HCT116 (cell line): ENCODE results near the gene SART1. TPM values are rescaled to one million over a fixed set of nuclear protein-coding genes. Genes with fewer than 3 reads are reported as not detected.
"Not testable (repeated sequence)": the region's sequence is repeated elsewhere in the genome, so short reads cannot be mapped to it uniquely, and the experiment has no call there.

ENCODE experiments used
- ATAC-seq: fragments of 200-7000 bp; cut with Tn5 transposase; 2 replicates; pipeline ENCODE4 v1.9.1; 2020; ENCODE audit warnings: mild to moderate bottlenecking, moderate library complexity
- BruUV-seq: library from RNA; stranded (reverse); fragments of 400-500 nt; replicated peaks from 2 replicates; lab custom pipeline; 2021; lab: Mats Ljungman, UMichigan
- CTCF ChIA-PET: fragments of 300-600 bp; sonication (Branson Sonifier 250); formaldehyde crosslinking; loops from one replicate; lab custom pipeline; 2021; ENCODE audit warnings: antibody characterized with exemption; lab: Charles Lee
- POLR2A ChIA-PET: fragments of 300-600, 350-600 bp; sonication (Branson Sonifier 250); formaldehyde crosslinking; loops from one replicate; lab custom pipeline; 2021; ENCODE audit warnings: antibody characterized with exemption; lab: Charles Lee
- RAD21 ChIA-PET, 2 experiments: fragments of 300-600 bp; sonication (Branson Sonifier 250); formaldehyde crosslinking; loops; one replicate each; lab custom pipeline; 2023; ENCODE audit warnings: low total read pairs in 2 of 2; ENCODE audit not compliant: uncharacterized antibody in 2 of 2, unreplicated experiment in 2 of 2, low non-redundant PET in 1 of 2; lab: Charles Lee
- DNase-seq: peaks from one replicate; pipeline ENCODE4 v3.0.0-alpha.2; 2010; ENCODE audit warnings: low read depth, low spot score
- H2AFZ ChIP-seq: fragments of 200-600 bp; shearing (Covaris generic), sonication (generic); 2 replicates; pipeline ENCODE4 v1.6.1; 2017; ENCODE audit warnings: low read depth, mixed run types, mixed read lengths, antibody characterized with exemption, low read length; ENCODE audit not compliant: poor library complexity, severe bottlenecking
- H3K27ac ChIP-seq: 2 replicates; pipeline ENCODE4 v1.5.1; 2012; ENCODE audit warnings: low read depth, low read length
- H3K27me3 ChIP-seq: fragments of 200-600 bp; sonication (generic); 2 replicates; pipeline ENCODE4 v1.6.1; 2016; ENCODE audit warnings: mixed run types, low read length, mixed read lengths; ENCODE audit not compliant: insufficient read depth
- H3K36me3 ChIP-seq, 2 experiments: fragments of 200-500 bp in 1 of 2; fragments of 200-600 bp in 1 of 2; sonication (Bioruptor generic) in 1 of 2; sonication (generic) in 1 of 2; 2 replicates each; pipeline versions ENCODE4 v1.5.1 to v1.6.1; 2014 to 2016; ENCODE audit warnings: low read length in 2 of 2, inconsistent platforms in 1 of 2, mixed read lengths in 1 of 2, mixed run types in 1 of 2; ENCODE audit not compliant: insufficient read depth in 2 of 2, control insufficient read depth in 1 of 2
- H3K4me1 ChIP-seq, 2 experiments: fragments of 200-600 bp in 1 of 2; sonication (generic) in 1 of 2; 2 replicates each; pipeline versions ENCODE4 v1.5.1 to v1.6.1; 2012 to 2017; ENCODE audit warnings: low read length in 2 of 2, inconsistent platforms in 1 of 2, mild to moderate bottlenecking in 1 of 2, mixed read lengths in 1 of 2, mixed run types in 1 of 2, moderate library complexity in 1 of 2; ENCODE audit not compliant: insufficient read depth in 2 of 2, control insufficient read depth in 1 of 2
- H3K4me2 ChIP-seq: fragments of 200-600 bp; sonication (generic); 2 replicates; pipeline ENCODE4 v1.6.1; 2017; ENCODE audit warnings: mixed run types, low read length, mixed read lengths
- H3K4me3 ChIP-seq, 2 experiments: fragments of 200-600 bp in 1 of 2; sonication (generic) in 1 of 2; replicated peaks in 1 of 2; 2 replicates each; pipeline ENCODE4 v1.5.1; 2011 to 2016; ENCODE audit warnings: low read length in 2 of 2, control low read depth in 1 of 2, low read depth in 1 of 2, mild to moderate bottlenecking in 1 of 2, mixed read lengths in 1 of 2, mixed run types in 1 of 2
- H3K79me2 ChIP-seq: fragments of 200-600 bp; sonication (generic); 2 replicates; pipeline ENCODE4 v1.6.1; 2017; ENCODE audit warnings: mild to moderate bottlenecking, mixed run types, low read length, moderate library complexity, mixed read lengths; ENCODE audit not compliant: insufficient read depth
- H3K9ac ChIP-seq: fragments of 200-600 bp; sonication (generic); 2 replicates; pipeline ENCODE4 v1.6.1; 2016; ENCODE audit warnings: low read length, mixed read lengths
- H3K9me2 ChIP-seq: fragments of 200-600 bp; sonication (generic), shearing (Covaris generic); 2 replicates; pipeline ENCODE4 v1.6.1; 2017; ENCODE audit warnings: mixed run types, mild to moderate bottlenecking, moderate library complexity; ENCODE audit not compliant: insufficient read depth
- H3K9me3 ChIP-seq, 2 experiments: fragments of 200-500 bp in 1 of 2; fragments of 200-600 bp in 1 of 2; sonication (Bioruptor generic) in 1 of 2; sonication (generic) in 1 of 2; 2 replicates each; pipeline ENCODE4 v1.6.1; 2014 to 2017; ENCODE audit warnings: low read length in 2 of 2, mixed read lengths in 2 of 2, inconsistent platforms in 1 of 2, low read depth in 1 of 2, mild to moderate bottlenecking in 1 of 2, mixed run types in 1 of 2, moderate library complexity in 1 of 2; ENCODE audit not compliant: control insufficient read depth in 1 of 2, insufficient read depth in 1 of 2
- H4K20me1 ChIP-seq: fragments of 200-600 bp; sonication (generic), shearing (Covaris generic); 2 replicates; pipeline ENCODE4 v1.6.1; 2017; ENCODE audit warnings: mixed run types, mild to moderate bottlenecking, moderate library complexity; ENCODE audit not compliant: insufficient read depth
- CBX3 ChIP-seq: IDR thresholded peaks from 2 replicates; pipeline ENCODE4 v1.6.1; 2012; ENCODE audit warnings: low read depth
- CEBPB ChIP-seq: IDR thresholded peaks from 2 replicates; pipeline ENCODE4 v1.6.1; 2012; ENCODE audit warnings: low read depth
- EGR1 ChIP-seq: IDR thresholded peaks from 2 replicates; pipeline ENCODE4 v1.6.1; 2012; ENCODE audit warnings: low read depth
- EZH2 ChIP-seq: fragments of 200-600 bp; sonication (generic); IDR thresholded peaks from 2 replicates; pipeline ENCODE4 v1.6.1; 2017; ENCODE audit warnings: antibody characterized with exemption, mixed run types
- EZH2phosphoT487 ChIP-seq: fragments of 200-600 bp; IDR thresholded peaks from 2 replicates; pipeline ENCODE4 v1.6.1; 2018; ENCODE audit warnings: antibody characterized with exemption, borderline replicate concordance
- JUND ChIP-seq: IDR thresholded peaks from 2 replicates; pipeline ENCODE4 v1.6.1; 2012
- RAD21 ChIP-seq: IDR thresholded peaks from 2 replicates; pipeline ENCODE4 v1.6.1; 2012; ENCODE audit warnings: low read depth, mild to moderate bottlenecking
- SIN3A ChIP-seq: IDR thresholded peaks from 2 replicates; pipeline ENCODE4 v1.6.1; 2012; ENCODE audit warnings: low read depth
- intact Hi-C: fragments of 100-400 bp; cut with micrococcal nuclease; formaldehyde crosslinking; loops from 2 replicates; pipeline ENCODE4 v1.10.0; 2022
- total RNA-seq: library from RNA; stranded (reverse); gene quantifications from one replicate; pipeline ENCODE4 v1.2.1, GENCODE V29; 2021; ENCODE audit not compliant: unreplicated experiment
- TF ChIP-seq, protein P1 (sequence below): IDR thresholded peaks from 2 replicates; pipeline ENCODE4 v1.6.1; 2012; ENCODE audit warnings: low read depth
- TF ChIP-seq, protein P2 (sequence below): IDR thresholded peaks from 2 replicates; pipeline ENCODE4 v1.6.1; 2012

SART1 gene
- total RNA-seq, 1 experiment from 2014 or later, result 47.9 TPM

DNA sequence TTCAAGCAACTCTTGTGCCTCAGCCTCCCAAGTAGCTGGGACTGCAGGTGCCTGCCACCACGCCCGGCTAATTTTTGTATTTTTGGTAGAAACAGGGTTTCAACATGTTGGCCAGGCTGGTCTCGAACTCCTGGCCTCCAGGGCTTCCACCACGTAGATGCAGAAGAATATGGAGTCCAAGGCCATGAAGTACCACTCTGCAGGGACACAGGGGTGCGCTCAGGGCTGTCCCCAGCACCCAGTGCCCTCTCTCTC lies 61.6 kb downstream of the SART1 start:
- H3K27me3 ChIP-seq, H3K9me3 ChIP-seq, intact Hi-C loops, H3K27ac ChIP-seq, H2AFZ ChIP-seq, H3K9ac ChIP-seq, H3K36me3 ChIP-seq, BruUV-seq, RAD21 ChIA-PET, H3K4me2 ChIP-seq, H3K4me3 ChIP-seq, H3K79me2 ChIP-seq, POLR2A ChIA-PET, H3K9me2 ChIP-seq, DNase-seq, ATAC-seq, H4K20me1 ChIP-seq: not testable (repeated sequence)
- CTCF ChIA-PET, result interaction anchor here (1.4 to 3.0 kb wide), 5 partner anchors 8 to 31 kb away, joined by 4 to 14 read pairs (median 5); partner anchors contain the start of gene SF3B2
- peaks cover 14 to 46% of the 10 kb centered on the region in 2 experiments for H3K4me1 ChIP-seq

DNA sequence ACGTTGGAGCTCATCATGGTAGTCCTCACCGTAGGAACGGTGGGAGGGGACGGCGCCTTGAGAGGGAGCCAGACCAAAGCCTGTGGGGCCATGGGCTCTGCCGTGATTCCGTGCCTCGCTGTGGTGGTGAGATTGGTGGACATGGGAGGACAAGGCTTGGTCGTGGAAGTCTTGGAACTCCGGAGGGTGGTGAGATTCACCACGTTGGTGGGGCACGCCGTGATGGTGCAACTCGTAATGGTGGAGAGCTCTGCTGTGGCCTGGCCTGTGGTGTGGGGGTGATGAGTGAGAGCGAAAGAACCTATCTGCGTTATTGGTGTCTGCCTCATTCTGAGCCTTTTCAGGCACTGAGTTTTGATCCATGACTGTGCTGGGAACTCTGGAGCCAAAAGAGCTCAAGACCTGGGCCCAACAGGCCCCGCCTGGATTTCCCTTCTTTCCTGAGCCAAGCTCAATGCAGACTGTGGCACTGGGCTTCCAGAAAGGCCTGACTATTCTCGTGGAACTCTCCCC lies 64.5 kb downstream of the SART1 start, which contains the start of gene CATSPER1:
Gene CATSPER1, minus strand, starts transcription at position 463 of the 513 bp plus-strand sequence. Its CDS starts 100 bp downstream, at position 363.
- ChIA-PET RAD21 (no interaction called here), POLR2A (no interaction called here), CTCF (interaction anchor here (1.4 kb wide), 1 partner anchor 19 kb away, joined by 6 read pairs; no protein-coding TSS in a partner anchor)
- H2AFZ ChIP-seq, result no peak within 1 kb of the TSS
- H3K27me3 ChIP-seq, result no peaks in the 10 kb centered on the region
- no peaks in the 10 kb centered on the region for H3K79me2 ChIP-seq
- TF ChIP-seq EZH2phosphoT487 (no peak), SIN3A (no peak), RAD21 (no peak), EZH2 (no peak), CEBPB (no peak), CBX3 (no peak), EGR1 (no peak), JUND (no peak)
- TF ChIP-seq, protein P1, sequence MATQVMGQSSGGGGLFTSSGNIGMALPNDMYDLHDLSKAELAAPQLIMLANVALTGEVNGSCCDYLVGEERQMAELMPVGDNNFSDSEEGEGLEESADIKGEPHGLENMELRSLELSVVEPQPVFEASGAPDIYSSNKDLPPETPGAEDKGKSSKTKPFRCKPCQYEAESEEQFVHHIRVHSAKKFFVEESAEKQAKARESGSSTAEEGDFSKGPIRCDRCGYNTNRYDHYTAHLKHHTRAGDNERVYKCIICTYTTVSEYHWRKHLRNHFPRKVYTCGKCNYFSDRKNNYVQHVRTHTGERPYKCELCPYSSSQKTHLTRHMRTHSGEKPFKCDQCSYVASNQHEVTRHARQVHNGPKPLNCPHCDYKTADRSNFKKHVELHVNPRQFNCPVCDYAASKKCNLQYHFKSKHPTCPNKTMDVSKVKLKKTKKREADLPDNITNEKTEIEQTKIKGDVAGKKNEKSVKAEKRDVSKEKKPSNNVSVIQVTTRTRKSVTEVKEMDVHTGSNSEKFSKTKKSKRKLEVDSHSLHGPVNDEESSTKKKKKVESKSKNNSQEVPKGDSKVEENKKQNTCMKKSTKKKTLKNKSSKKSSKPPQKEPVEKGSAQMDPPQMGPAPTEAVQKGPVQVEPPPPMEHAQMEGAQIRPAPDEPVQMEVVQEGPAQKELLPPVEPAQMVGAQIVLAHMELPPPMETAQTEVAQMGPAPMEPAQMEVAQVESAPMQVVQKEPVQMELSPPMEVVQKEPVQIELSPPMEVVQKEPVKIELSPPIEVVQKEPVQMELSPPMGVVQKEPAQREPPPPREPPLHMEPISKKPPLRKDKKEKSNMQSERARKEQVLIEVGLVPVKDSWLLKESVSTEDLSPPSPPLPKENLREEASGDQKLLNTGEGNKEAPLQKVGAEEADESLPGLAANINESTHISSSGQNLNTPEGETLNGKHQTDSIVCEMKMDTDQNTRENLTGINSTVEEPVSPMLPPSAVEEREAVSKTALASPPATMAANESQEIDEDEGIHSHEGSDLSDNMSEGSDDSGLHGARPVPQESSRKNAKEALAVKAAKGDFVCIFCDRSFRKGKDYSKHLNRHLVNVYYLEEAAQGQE, result no peak
- TF ChIP-seq, protein P2, sequence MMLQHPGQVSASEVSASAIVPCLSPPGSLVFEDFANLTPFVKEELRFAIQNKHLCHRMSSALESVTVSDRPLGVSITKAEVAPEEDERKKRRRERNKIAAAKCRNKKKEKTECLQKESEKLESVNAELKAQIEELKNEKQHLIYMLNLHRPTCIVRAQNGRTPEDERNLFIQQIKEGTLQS, result no peak
- no peak within 1 kb of the TSS for H3K27ac ChIP-seq
- no peak for DNase-seq
- peaks cover 11 to 19% of the 10 kb centered on the region in 2 experiments for H3K4me1 ChIP-seq
- no peak within 1 kb of the TSS for H3K9ac ChIP-seq
- no peaks in the 10 kb centered on the region for H3K9me2 ChIP-seq
- BruUV-seq, result no TSS peak
- no peaks in the 10 kb centered on the region for H4K20me1 ChIP-seq
- no peak for ATAC-seq
- H3K36me3 ChIP-seq, result no peaks in the 10 kb centered on the region
- H3K9me3 ChIP-seq, result no peaks in the 10 kb centered on the region
- H3K4me3 ChIP-seq, result no peak within 1 kb of the TSS
- no peak within 1 kb of the TSS for H3K4me2 ChIP-seq
- intact Hi-C loops, result no loop called here
